GM12891 (cell line): Measurements from ENCODE around the gene LIPH.

ENCODE experiments used
- DNase-seq: peaks from one replicate; pipeline ENCODE4 v3.0.0; 2011; ENCODE audit warnings: low spot score; ENCODE audit not compliant: insufficient read length
- FAIRE-seq: peaks from 2 replicates; lab custom pipeline; 2011; peaks lifted over from hg19 to GRCh38; lab: Jason Lieb, UNC
- PAX5 ChIP-seq: IDR thresholded peaks from 2 replicates; pipeline ENCODE4 v1.6.1; 2011; ENCODE audit warnings: low read length, moderate library complexity, mild to moderate bottlenecking; ENCODE audit not compliant: insufficient read depth, severe bottlenecking
- POLR2A ChIP-seq: IDR thresholded peaks from 2 replicates; pipeline ENCODE4 v1.6.1; 2011; ENCODE audit warnings: low read depth, low read length, control low read depth
- POLR2AphosphoS5 ChIP-seq: IDR thresholded peaks from 2 replicates; pipeline ENCODE4 v1.6.1; 2011; ENCODE audit warnings: low read depth, low read length, control low read depth
- POU2F2 ChIP-seq: IDR thresholded peaks from 2 replicates; pipeline ENCODE4 v1.6.1; 2011; ENCODE audit warnings: low read depth, mild to moderate bottlenecking, control low read depth, low read length, moderate library complexity
- SPI1 ChIP-seq: IDR thresholded peaks from 2 replicates; pipeline ENCODE4 v1.6.1; 2011; ENCODE audit warnings: low read depth, low read length, control low read depth
- TAF1 ChIP-seq: IDR thresholded peaks from 2 replicates; pipeline ENCODE4 v1.6.1; 2011; ENCODE audit warnings: low read depth, low read length, control low read depth

The LIPH gene

GRCh38 chr3:185540695-185541094, 11.7 kb downstream of the LIPH start:
- no peak for FAIRE-seq
- TF ChIP-seq POLR2A (no peak), SPI1 (no peak), POU2F2 (no peak), TAF1 (no peak), PAX5 (no peak), POLR2AphosphoS5 (no peak)
- no peak for DNase-seq

- DNase-seq (no peak), FAIRE-seq (no peak)
- TF ChIP-seq POLR2AphosphoS5 = no peak
- TF ChIP-seq TAF1 = no peak
- TF ChIP-seq POU2F2 = no peak
- TF ChIP-seq POLR2A = no peak
- TF ChIP-seq PAX5 = no peak
- TF ChIP-seq SPI1 = no peak
These were observed 12.5 kb downstream of the LIPH start for GRCh38 chr3:185539934-185540333.

DNA sequence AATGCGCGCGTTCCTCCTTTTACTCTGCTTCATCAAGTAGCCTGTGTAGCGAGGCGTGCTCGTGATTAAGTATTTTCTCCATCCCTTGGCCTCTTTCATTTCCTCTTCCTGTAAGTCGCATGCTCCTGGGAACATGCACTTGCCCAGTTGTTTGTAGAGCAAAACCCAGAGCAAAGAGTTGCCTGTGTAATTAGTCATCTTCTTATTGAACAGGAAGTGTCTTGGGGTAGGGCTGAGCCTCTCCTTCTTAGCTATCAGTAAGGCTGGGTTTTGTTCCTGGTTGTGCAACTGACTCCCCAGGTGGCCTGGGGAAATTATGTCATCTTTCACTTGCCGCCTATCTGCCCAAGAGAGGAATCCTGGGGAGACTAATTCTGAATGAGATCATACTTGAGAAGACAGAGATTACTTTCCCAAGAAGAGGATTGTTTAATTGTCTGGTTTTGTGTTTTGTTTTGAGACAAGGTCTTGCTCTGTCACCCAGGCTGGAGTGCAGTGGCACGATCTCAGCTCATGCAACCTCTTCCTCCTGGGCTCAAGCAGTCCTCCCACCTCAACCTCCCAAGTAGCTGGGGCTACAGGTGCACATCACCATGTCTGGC, 14.9 kb downstream of the LIPH start:
- peak; percentile 92 for FAIRE-seq
- peak; percentile 61 for DNase-seq

GRCh38 chr3:185534511-185534910, 17.9 kb downstream of the LIPH start:
- no peak for FAIRE-seq
- DNase-seq = no peak
- TF ChIP-seq POU2F2 (no peak), POLR2A (no peak), POLR2AphosphoS5 (no peak), PAX5 (no peak), TAF1 (no peak), SPI1 (no peak)

More for the DNA sequence above, 14.9 kb downstream of the LIPH start:
- TF ChIP-seq SPI1 = peak; percentile 93
- TF ChIP-seq POLR2A = no peak
- TF ChIP-seq POU2F2 = peak; percentile 53
- peak; percentile 69 for TF ChIP-seq PAX5
- peak; percentile 12; the same call in 1 of the 2 replicates for TF ChIP-seq TAF1
- no peak; the same call in 1 of the 2 replicates for TF ChIP-seq POLR2AphosphoS5

DNA sequence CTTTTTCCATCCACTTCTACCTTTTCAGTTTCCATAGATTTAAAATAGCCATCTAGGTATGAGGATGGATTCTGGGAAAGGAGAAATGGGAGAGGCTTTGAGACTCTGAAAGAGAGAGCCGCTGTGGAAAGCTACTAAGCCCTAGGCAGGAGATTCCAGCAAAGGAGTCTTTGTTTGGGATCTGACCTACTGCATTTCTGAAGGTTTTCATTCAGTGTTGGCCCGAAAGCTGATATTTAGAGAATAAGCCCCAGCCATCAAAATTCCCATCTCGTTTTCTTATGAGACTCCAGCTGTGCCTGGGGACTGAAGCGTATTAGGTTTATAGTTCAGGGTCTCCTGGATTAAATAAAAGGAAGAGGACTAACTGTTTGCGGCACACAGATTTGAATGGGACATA, 19.5 kb downstream of the LIPH start:
- TF ChIP-seq SPI1 = no peak
- no peak for TF ChIP-seq TAF1
- no peak for TF ChIP-seq PAX5
- TF ChIP-seq POU2F2 = no peak
- no peak for TF ChIP-seq POLR2AphosphoS5
- TF ChIP-seq POLR2A = no peak
- no peak for FAIRE-seq
- DNase-seq = no peak

- TF ChIP-seq TAF1 (no peak), POLR2AphosphoS5 (no peak), POU2F2 (no peak), SPI1 (no peak), PAX5 (no peak), POLR2A (no peak)
These were observed 21.5 kb downstream of the LIPH start for GRCh38 chr3:185530856-185531255.

DNA sequence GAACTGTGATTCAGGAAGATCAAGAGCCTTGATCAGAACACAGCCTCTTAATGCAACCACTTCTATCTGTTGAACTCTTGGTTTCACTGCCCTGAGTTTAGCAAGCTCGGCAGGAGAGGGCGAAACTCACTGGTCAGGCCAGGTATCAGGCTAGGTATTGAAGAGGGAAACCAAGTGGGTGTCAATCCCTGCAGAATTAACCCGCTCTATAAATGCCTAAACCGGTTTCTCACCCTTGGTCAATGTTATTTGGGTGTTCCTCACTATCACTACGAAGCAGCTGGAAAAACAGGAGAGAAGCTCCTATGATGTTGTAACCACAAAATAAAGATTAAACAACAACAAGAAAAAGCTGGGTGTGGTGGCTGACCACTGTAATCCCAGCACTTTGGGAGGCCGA, 23.9 kb downstream of the LIPH start:
- no peak for DNase-seq
- TF ChIP-seq POLR2A (no peak), POU2F2 (no peak), SPI1 (no peak), PAX5 (no peak), TAF1 (no peak), POLR2AphosphoS5 (no peak)
- FAIRE-seq = no peak

More at GRCh38 chr3:185530856-185531255, 21.5 kb downstream of the LIPH start:
- FAIRE-seq (no peak), DNase-seq (no peak)

GRCh38 chr3:185527364-185527763, 25.0 kb downstream of the LIPH start:
- TF ChIP-seq POU2F2 = no peak
- no peak for TF ChIP-seq TAF1
- TF ChIP-seq PAX5 = no peak
- TF ChIP-seq POLR2AphosphoS5 = no peak
- TF ChIP-seq POLR2A = no peak
- TF ChIP-seq SPI1 = no peak
- DNase-seq (no peak), FAIRE-seq (no peak)

GRCh38 chr3:185526349-185526951, 25.9 kb downstream of the LIPH start:
- TF ChIP-seq POLR2AphosphoS5 = no peak
- TF ChIP-seq TAF1 = no peak
- no peak for TF ChIP-seq PAX5
- no peak for TF ChIP-seq POLR2A
- TF ChIP-seq SPI1 = no peak
- TF ChIP-seq POU2F2 = no peak
- FAIRE-seq = no peak
- DNase-seq = no peak

DNA sequence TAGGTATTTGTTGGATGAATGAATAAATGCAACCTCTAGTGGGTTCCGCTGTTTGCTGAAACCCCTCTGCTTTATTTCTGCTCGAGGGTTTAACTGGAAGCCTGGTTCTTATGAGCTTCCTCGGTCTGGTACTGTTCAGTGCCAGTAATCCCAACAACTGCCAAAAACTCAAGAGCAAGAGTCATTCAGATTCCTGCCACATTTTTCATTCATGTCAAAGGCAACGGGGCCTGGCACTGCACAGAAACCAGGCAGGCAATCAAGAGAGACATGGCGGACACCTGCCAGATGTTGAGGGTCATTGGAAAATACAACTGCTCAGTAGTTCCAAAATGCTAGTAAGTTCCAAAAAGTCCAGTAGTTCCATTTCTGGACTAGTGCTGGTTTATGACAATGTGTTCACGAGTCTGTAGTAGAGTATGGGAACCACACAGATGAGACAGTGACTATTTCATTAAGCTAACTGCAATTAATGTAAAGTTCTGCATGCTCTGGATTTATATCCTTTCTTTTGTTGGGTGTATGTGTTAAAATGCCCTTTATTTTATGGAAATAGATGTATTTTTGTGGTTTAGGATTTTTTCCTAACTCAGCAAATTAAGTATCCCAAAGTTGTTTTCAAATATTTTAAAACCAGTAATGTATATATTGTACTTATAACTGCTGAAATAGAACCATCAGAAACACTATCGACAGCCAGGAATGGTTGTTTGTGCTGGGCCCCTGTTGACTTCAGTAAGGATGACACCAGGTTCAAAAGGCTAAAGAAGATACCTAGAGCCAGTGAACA, 30.8 kb downstream of the LIPH start:
- TF ChIP-seq POLR2A = no peak
- no peak for TF ChIP-seq POLR2AphosphoS5
- no peak for TF ChIP-seq TAF1
- no peak for TF ChIP-seq PAX5
- no peak for TF ChIP-seq SPI1
- no peak for TF ChIP-seq POU2F2
- FAIRE-seq = no peak

More for the DNA sequence above, 30.8 kb downstream of the LIPH start:
- DNase-seq = no peak
